IMR-90 (cell line): ENCODE results near the gene SFXN2. TPM values are rescaled to one million over a fixed set of nuclear protein-coding genes. Genes with fewer than 3 reads are reported as not detected.

ENCODE experiments used
- ATAC-seq: fragments of 200-7000 bp; cut with Tn5 transposase; 2 replicates; pipeline ENCODE4 v1.9.1; 2020; ENCODE audit warnings: low read depth, mild to moderate bottlenecking, moderate library complexity
- BruUV-seq: library from RNA; stranded (reverse); fragments of 400-500 nt; replicated peaks from 2 replicates; lab custom pipeline; 2021; lab: Mats Ljungman, UMichigan
- CTCF ChIA-PET: fragments of 300-600 bp; formaldehyde crosslinking; extraction: SDS; loops from one replicate; lab custom pipeline; 2021; ENCODE audit warnings: antibody characterized with exemption; lab: Yijun Ruan, JAX
- POLR2A ChIA-PET: fragments of 300-600 bp; sonication (Branson Sonifier 250); formaldehyde crosslinking; loops from one replicate; lab custom pipeline; 2022; ENCODE audit warnings: antibody characterized with exemption; ENCODE audit not compliant: unreplicated experiment; lab: Charles Lee
- DNase-seq: peaks from one replicate; pipeline ENCODE4 v3.0.0; 2013
- H2AFZ ChIP-seq: replicated peaks from 2 replicates; pipeline ENCODE3; 2013; ENCODE audit warnings: low read length, mild to moderate bottlenecking; ENCODE audit not compliant: poor library complexity
- H2AK5ac ChIP-seq: 2 replicates; pipeline ENCODE4 v1.6.1; 2013; ENCODE audit warnings: low read depth, low read length, inconsistent platforms
- H2AK9ac ChIP-seq: replicated peaks from 2 replicates; pipeline ENCODE3; 2013; ENCODE audit warnings: mild to moderate bottlenecking, low read depth, low read length, moderate library complexity; ENCODE audit not compliant: poor library complexity
- H2BK120ac ChIP-seq: 2 replicates; pipeline ENCODE4 v1.6.1; 2013; ENCODE audit warnings: low read depth, low read length, inconsistent platforms
- H2BK15ac ChIP-seq: 3 replicates; pipeline ENCODE4 v1.6.1; 2013; ENCODE audit warnings: low read depth, low read length, inconsistent platforms
- H2BK20ac ChIP-seq: 2 replicates; pipeline ENCODE4 v1.6.1; 2013; ENCODE audit warnings: low read depth, mild to moderate bottlenecking, inconsistent platforms, low read length, moderate library complexity
- H2BK5ac ChIP-seq: 2 replicates; pipeline ENCODE4 v1.6.1; 2013; ENCODE audit warnings: mild to moderate bottlenecking, low read depth, low read length, inconsistent platforms; ENCODE audit not compliant: poor library complexity, severe bottlenecking
- H3K14ac ChIP-seq: replicated peaks from 2 replicates; pipeline ENCODE4 v1.6.1; 2013; ENCODE audit warnings: low read depth, low read length, inconsistent platforms
- H3K18ac ChIP-seq: 2 replicates; pipeline ENCODE4 v1.6.1; 2013; ENCODE audit warnings: low read depth, low read length, control low read depth
- H3K23ac ChIP-seq: 2 replicates; pipeline ENCODE4 v1.6.1; 2013; ENCODE audit warnings: low read depth, low read length, inconsistent platforms
- H3K27ac ChIP-seq: 2 replicates; pipeline ENCODE4 v1.5.1; 2013; ENCODE audit warnings: mild to moderate bottlenecking, control low read depth, low read length; ENCODE audit not compliant: insufficient read depth
- H3K27me3 ChIP-seq: 2 replicates; pipeline ENCODE4 v1.6.1; 2013; ENCODE audit warnings: low read length; ENCODE audit not compliant: control insufficient read depth, insufficient read depth
- H3K36me3 ChIP-seq: 2 replicates; pipeline ENCODE4 v1.6.1; 2013; ENCODE audit warnings: low read length, mixed read lengths; ENCODE audit not compliant: control insufficient read depth, insufficient read depth
- H3K4ac ChIP-seq: 2 replicates; pipeline ENCODE4 v1.6.1; 2013; ENCODE audit warnings: low read depth, low read length, inconsistent platforms
- H3K4me1 ChIP-seq: 2 replicates; pipeline ENCODE4 v1.6.1; 2013; ENCODE audit warnings: low read length, mixed read lengths; ENCODE audit not compliant: control insufficient read depth, insufficient read depth
- H3K4me2 ChIP-seq: 2 replicates; pipeline ENCODE4 v1.6.1; 2013; ENCODE audit warnings: low read depth, mild to moderate bottlenecking, control low read depth, low read length, moderate library complexity
- H3K4me3 ChIP-seq: 2 replicates; pipeline ENCODE4 v1.5.1; 2013; ENCODE audit warnings: low read depth, mild to moderate bottlenecking, control low read depth, low read length, moderate library complexity; ENCODE audit not compliant: insufficient read depth
- H3K56ac ChIP-seq: 2 replicates; pipeline ENCODE4 v1.6.1; 2013; ENCODE audit warnings: low read length, inconsistent platforms; ENCODE audit not compliant: insufficient read depth; ENCODE audit errors: extremely low read depth
- H3K79me1 ChIP-seq, 2 experiments: 2 replicates each; pipeline ENCODE4 v1.6.1; 2013; ENCODE audit warnings: low read length in 2 of 2, inconsistent platforms in 1 of 2, low read depth in 1 of 2
- H3K9ac ChIP-seq: 2 replicates; pipeline ENCODE4 v1.6.1; 2013; ENCODE audit warnings: low read depth, low read length, control low read depth
- H3K9me1 ChIP-seq: 2 replicates; pipeline ENCODE4 v1.6.1; 2013; ENCODE audit warnings: low read length, inconsistent platforms; ENCODE audit not compliant: insufficient read depth
- H3K9me3 ChIP-seq: 2 replicates; pipeline ENCODE4 v1.6.1; 2013; ENCODE audit warnings: low read length; ENCODE audit not compliant: control insufficient read depth, insufficient read depth
- H4K20me1 ChIP-seq: 2 replicates; pipeline ENCODE4 v1.6.1; 2013; ENCODE audit warnings: low read length, inconsistent platforms; ENCODE audit not compliant: insufficient read depth
- H4K5ac ChIP-seq: 2 replicates; pipeline ENCODE4 v1.6.1; 2013; ENCODE audit warnings: mild to moderate bottlenecking, low read depth, low read length, control low read depth
- H4K8ac ChIP-seq, 2 experiments: 2 replicates each; pipeline ENCODE4 v1.6.1; 2013; ENCODE audit warnings: low read depth in 2 of 2, low read length in 2 of 2, control low read depth in 1 of 2, inconsistent platforms in 1 of 2
- H4K91ac ChIP-seq: 2 replicates; pipeline ENCODE4 v1.6.1; 2013; ENCODE audit warnings: low read depth, low read length, inconsistent platforms; ENCODE audit not compliant: insufficient read depth
- BHLHE40 ChIP-seq: fragments of 150-350 bp; IDR thresholded peaks from 2 replicates; pipeline ENCODE4 v1.6.1; 2016; ENCODE audit warnings: mild to moderate bottlenecking, low read depth, low read length
- CEBPB ChIP-seq: IDR thresholded peaks from 2 replicates; pipeline ENCODE4 v1.6.1; 2012; ENCODE audit warnings: low read depth, low read length, improper control_type of control experiment
- MAZ ChIP-seq: IDR thresholded peaks from 2 replicates; pipeline ENCODE4 v1.6.1; 2012; ENCODE audit warnings: low read depth, mild to moderate bottlenecking, low read length, improper control_type of control experiment, moderate library complexity, borderline replicate concordance
- MXI1 ChIP-seq: IDR thresholded peaks from 2 replicates; pipeline ENCODE4 v1.6.1; 2012; ENCODE audit warnings: low read depth, mild to moderate bottlenecking, low read length, moderate library complexity, borderline replicate concordance
- NFE2L2 ChIP-seq: fragments of 150-350 bp; IDR thresholded peaks from 2 replicates; pipeline ENCODE4 v1.6.1; 2016; ENCODE audit warnings: low read depth, mild to moderate bottlenecking, low read length
- POLR2A ChIP-seq: IDR thresholded peaks from 2 replicates; pipeline ENCODE4 v1.6.1; 2012; ENCODE audit warnings: mild to moderate bottlenecking, low read depth, low read length
- RAD21 ChIP-seq: IDR thresholded peaks from 2 replicates; pipeline ENCODE4 v1.6.1; 2012; ENCODE audit warnings: low read length, improper control_type of control experiment
- RCOR1 ChIP-seq: IDR thresholded peaks from 2 replicates; pipeline ENCODE4 v1.6.1; 2012; ENCODE audit warnings: mild to moderate bottlenecking, low read length, improper control_type of control experiment; ENCODE audit not compliant: insufficient replicate concordance
- RFX5 ChIP-seq: IDR thresholded peaks from 2 replicates; pipeline ENCODE4 v1.8.0; 2012; ENCODE audit warnings: low read depth, mild to moderate bottlenecking, low read length, moderate library complexity
- WGBS, 2 experiments: methylation state at CpG; one replicate each; pipeline versions ENCODE4 v1.1.5 to v1.1.7; 2013; ENCODE audit warnings: missing lambda C conversion rate in 2 of 2; ENCODE audit not compliant: insufficient read length in 1 of 2; ENCODE audit errors: extremely low coverage in 2 of 2; 5-methylcytosine and 5-hydroxymethylcytosine counted together
- dilution Hi-C: fragments of 300-500 bp; cut with HindIII; formaldehyde crosslinking; loops from one replicate; pipeline ENCODE4 v1.14.3; 2018; ENCODE audit warnings: low sequenced_read_pairs; ENCODE audit not compliant: unreplicated experiment
- in situ Hi-C: fragments of 300-500 bp; cut with MboI; formaldehyde crosslinking; loops from 3 replicates; pipeline ENCODE4 v1.14.3; 2019; ENCODE audit warnings: low sequenced_read_pairs, inconsistent platforms, mixed read lengths
- intact Hi-C: fragments of 100-400 bp; cut with micrococcal nuclease; formaldehyde crosslinking; loops from 2 replicates; pipeline ENCODE4 v1.10.0; 2022
- polyA plus RNA-seq, 3 experiments: library from polyadenylated mRNA; depleted of rRNA; stranded (reverse); fragments of >200 nt; gene quantifications; 2 replicates each; pipeline ENCODE4 v1.2.3, GENCODE V29; 2012; ENCODE audit warnings: low replicate concordance in 1 of 3
- total RNA-seq: library from RNA; depleted of rRNA; stranded (reverse); fragments of >200 nt; gene quantifications from 2 replicates; pipeline ENCODE4 v1.2.3, GENCODE V29; 2012
- TF ChIP-seq, protein P1 (sequence below): fragments of 150-350 bp; IDR thresholded peaks from 2 replicates; pipeline ENCODE4 v1.6.1; 2017; ENCODE audit warnings: mild to moderate bottlenecking, antibody characterized with exemption, low read length, low read depth
- TF ChIP-seq, protein P2 (sequence below): fragments of 150-350 bp; IDR thresholded peaks from 2 replicates; pipeline ENCODE4 v1.6.1; 2016; ENCODE audit warnings: low read depth, mild to moderate bottlenecking, low read length, moderate library complexity, borderline replicate concordance

Gene SFXN2
- total and polyA plus RNA-seq, 2 of the 4 experiments (the other 2 are of a cell fraction): 6.9 to 11.7 TPM

DNA sequence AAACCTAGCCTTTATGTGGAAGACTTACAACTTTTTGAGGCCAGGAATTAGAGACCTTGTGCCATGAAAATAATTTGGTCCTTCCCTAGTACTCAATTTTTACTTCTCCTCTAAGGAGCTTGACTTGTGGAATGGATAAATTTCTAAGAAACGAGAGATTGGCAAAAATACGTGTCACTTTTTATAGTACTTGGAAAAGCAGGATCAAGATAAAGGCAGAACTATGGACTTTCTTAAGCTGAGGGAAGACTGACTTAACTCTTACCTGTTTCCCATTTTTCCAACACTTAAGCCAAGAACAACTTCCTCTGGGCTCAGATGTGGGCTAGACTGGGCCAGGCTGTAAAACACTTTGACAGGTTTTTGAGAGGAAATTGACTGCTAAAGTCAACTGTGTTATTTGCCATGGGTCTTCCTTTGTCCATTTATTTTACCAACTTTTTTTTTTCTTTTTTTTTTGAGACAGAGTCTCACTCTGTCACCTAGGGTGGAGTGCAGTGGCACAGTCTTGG is 27.3 kb downstream of the SFXN2 start:
- H3K23ac ChIP-seq: no peak overlapping the region
- peaks cover 16 to 30% of the 10 kb centered on the region in 2 experiments for H3K79me1 ChIP-seq
- peaks cover 3% of the 10 kb centered on the region for H3K36me3 ChIP-seq
- TF ChIP-seq, protein P1, sequence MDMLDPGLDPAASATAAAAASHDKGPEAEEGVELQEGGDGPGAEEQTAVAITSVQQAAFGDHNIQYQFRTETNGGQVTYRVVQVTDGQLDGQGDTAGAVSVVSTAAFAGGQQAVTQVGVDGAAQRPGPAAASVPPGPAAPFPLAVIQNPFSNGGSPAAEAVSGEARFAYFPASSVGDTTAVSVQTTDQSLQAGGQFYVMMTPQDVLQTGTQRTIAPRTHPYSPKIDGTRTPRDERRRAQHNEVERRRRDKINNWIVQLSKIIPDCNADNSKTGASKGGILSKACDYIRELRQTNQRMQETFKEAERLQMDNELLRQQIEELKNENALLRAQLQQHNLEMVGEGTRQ: no peak
- TF ChIP-seq, protein P2, sequence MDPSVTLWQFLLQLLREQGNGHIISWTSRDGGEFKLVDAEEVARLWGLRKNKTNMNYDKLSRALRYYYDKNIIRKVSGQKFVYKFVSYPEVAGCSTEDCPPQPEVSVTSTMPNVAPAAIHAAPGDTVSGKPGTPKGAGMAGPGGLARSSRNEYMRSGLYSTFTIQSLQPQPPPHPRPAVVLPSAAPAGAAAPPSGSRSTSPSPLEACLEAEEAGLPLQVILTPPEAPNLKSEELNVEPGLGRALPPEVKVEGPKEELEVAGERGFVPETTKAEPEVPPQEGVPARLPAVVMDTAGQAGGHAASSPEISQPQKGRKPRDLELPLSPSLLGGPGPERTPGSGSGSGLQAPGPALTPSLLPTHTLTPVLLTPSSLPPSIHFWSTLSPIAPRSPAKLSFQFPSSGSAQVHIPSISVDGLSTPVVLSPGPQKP: no peak
- TF ChIP-seq RCOR1 (no peak), RFX5 (no peak), CEBPB (no peak), RAD21 (no peak), BHLHE40 (no peak), MAZ (no peak), MXI1 (no peak), POLR2A (no peak), NFE2L2 (no peak)
- no peak overlapping the region for H4K5ac ChIP-seq
- in situ Hi-C loops (no loop called here), dilution Hi-C loops (no loop called here), intact Hi-C loops (loop anchor here (5.0 kb wide), 1 partner anchor 41 kb away; no protein-coding TSS in a partner anchor)
- POLR2A ChIA-PET: no interaction called here
- H3K4me2 ChIP-seq: no peak overlapping the region
- H3K56ac ChIP-seq: no peak overlapping the region
- no peak overlapping the region for H2AK5ac ChIP-seq
- H3K18ac ChIP-seq: no peak overlapping the region
- no peak for DNase-seq
- H2BK5ac ChIP-seq: no peak overlapping the region
- H4K20me1 ChIP-seq: peaks cover 11% of the 10 kb centered on the region; the same call in 1 of the 2 replicates
- H3K9ac ChIP-seq: no peak overlapping the region
- peaks cover 8% of the 10 kb centered on the region; the same call in 1 of the 2 replicates for H3K9me1 ChIP-seq
- H4K91ac ChIP-seq: no peak overlapping the region
- no peak overlapping the region for H2BK15ac ChIP-seq
- H2BK20ac ChIP-seq: no peak overlapping the region
- H3K4me3 ChIP-seq: no peak overlapping the region
- BruUV-seq: no TSS peak
- H2BK120ac ChIP-seq: no peak overlapping the region
- no peak for ATAC-seq
- H3K14ac ChIP-seq: no peak overlapping the region
- no peak overlapping the region for H2AK9ac ChIP-seq
- no CpG with 5 or more reads among the region's 2 CpGs for WGBS, 2 experiments
- H3K27me3 ChIP-seq: no peaks in the 10 kb centered on the region
- no peak overlapping the region for H3K27ac ChIP-seq
- H3K4ac ChIP-seq: no peak overlapping the region
- CTCF ChIA-PET: no interaction called here
- no peak overlapping the region for H2AFZ ChIP-seq
- H4K8ac ChIP-seq: no peak overlapping the region
- H3K9me3 ChIP-seq: no peaks in the 10 kb centered on the region
- no peaks in the 10 kb centered on the region for H3K4me1 ChIP-seq
